ENCODE data around the gene MTM1.

The MTM1 gene

GRCh38 chrX:150568320-150569154 lies at the start of gene MTM1:
TSS of gene MTM1 (plus strand) at chrX:150568621. CDS start at chrX:150592615, 23,994 bp downstream.
- peak; percentile 94 for DNase-seq

- DNase-seq: no peak
These were observed 45.9 kb upstream of the MTM1 start for GRCh38 chrX:150522494-150522893.

- DNase-seq: no peak
These were observed 43.1 kb upstream of the MTM1 start for GRCh38 chrX:150525061-150525919.

GRCh38 chrX:150526692-150527091 lies 41.7 kb upstream of the MTM1 start:
- DNase-seq: no peak

GRCh38 chrX:150527108-150527507 lies 41.3 kb upstream of the MTM1 start:
- DNase-seq: no peak

- DNase-seq: no peak
These were observed 38.8 kb upstream of the MTM1 start for GRCh38 chrX:150529587-150529986.

GRCh38 chrX:150530821-150531220 lies 37.6 kb upstream of the MTM1 start:
- DNase-seq: no peak

- no peak for DNase-seq
These were observed 37.0 kb upstream of the MTM1 start for GRCh38 chrX:150531467-150531866.

- no peak for DNase-seq
These were observed 34.6 kb upstream of the MTM1 start for GRCh38 chrX:150533863-150534262.

GRCh38 chrX:150536455-150537116 lies 31.8 kb upstream of the MTM1 start:
- DNase-seq: no peak

- DNase-seq: no peak
These were observed 30.6 kb upstream of the MTM1 start for GRCh38 chrX:150537851-150538250.

- DNase-seq: no peak
These were observed 27.5 kb upstream of the MTM1 start for GRCh38 chrX:150540965-150541364.

- no peak for DNase-seq
These were observed 25.6 kb upstream of the MTM1 start for GRCh38 chrX:150542846-150543229.

- no peak for DNase-seq
These were observed 24.9 kb upstream of the MTM1 start for GRCh38 chrX:150543230-150544155.

GRCh38 chrX:150544222-150544787 lies 24.1 kb upstream of the MTM1 start:
- DNase-seq: peak; percentile 24

GRCh38 chrX:150544835-150545770 lies 23.3 kb upstream of the MTM1 start:
- no peak for DNase-seq

- peak; percentile 30 for DNase-seq
These were observed 21.7 kb upstream of the MTM1 start for GRCh38 chrX:150546711-150547153.

GRCh38 chrX:150547375-150548115 lies 20.9 kb upstream of the MTM1 start:
- peak; percentile 55 for DNase-seq

- no peak for DNase-seq
These were observed 20.2 kb upstream of the MTM1 start for GRCh38 chrX:150548251-150548650.

GRCh38 chrX:150548684-150549083 lies 19.7 kb upstream of the MTM1 start:
- DNase-seq: peak; percentile 47
